ENCODE data around the gene IL11.
"Not testable (repeated sequence)": the region's sequence is repeated elsewhere in the genome, so short reads cannot be mapped to it uniquely, and the experiment has no call there.

The IL11 gene

DNA sequence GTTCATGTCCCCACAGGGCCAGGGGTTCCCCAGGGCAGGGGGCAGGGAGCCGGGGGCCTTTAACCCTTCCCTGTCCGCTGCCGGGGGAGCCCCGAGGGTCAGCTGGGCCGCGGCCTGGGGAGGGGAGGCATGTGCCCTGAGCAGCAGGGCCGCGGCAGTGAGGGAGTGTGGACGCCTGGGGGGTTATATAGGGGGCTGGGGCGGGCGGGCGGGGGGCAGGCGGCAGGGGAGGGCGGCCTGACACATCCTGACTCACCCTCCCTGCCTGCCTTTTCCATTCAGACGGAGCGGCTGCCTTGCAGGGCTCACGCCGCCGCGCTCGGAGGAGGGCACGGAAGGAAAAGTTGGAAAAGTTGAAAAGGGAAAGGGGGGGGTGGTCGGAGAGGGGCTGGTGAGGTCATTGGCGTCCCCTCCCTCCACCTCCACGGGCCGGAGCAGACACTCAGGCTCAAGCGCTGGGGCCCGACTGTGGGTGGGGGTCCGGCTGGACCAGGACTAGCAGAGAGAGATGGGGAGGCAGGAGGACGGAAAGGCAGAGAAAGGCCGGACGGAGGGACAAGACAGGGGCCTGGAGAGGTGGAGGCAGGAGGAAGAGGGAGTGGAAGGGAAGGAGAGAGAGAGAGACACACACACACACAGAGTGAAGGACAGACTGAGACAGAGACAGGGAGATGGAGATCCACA is at the start of gene IL11:
IL11 (minus strand) TSS at position 159 of the 684 bp plus-strand sequence; CDS start at position 6, 153 bp downstream.
- no peak for DNase-seq (ENCODE audit: low read depth)

DNA sequence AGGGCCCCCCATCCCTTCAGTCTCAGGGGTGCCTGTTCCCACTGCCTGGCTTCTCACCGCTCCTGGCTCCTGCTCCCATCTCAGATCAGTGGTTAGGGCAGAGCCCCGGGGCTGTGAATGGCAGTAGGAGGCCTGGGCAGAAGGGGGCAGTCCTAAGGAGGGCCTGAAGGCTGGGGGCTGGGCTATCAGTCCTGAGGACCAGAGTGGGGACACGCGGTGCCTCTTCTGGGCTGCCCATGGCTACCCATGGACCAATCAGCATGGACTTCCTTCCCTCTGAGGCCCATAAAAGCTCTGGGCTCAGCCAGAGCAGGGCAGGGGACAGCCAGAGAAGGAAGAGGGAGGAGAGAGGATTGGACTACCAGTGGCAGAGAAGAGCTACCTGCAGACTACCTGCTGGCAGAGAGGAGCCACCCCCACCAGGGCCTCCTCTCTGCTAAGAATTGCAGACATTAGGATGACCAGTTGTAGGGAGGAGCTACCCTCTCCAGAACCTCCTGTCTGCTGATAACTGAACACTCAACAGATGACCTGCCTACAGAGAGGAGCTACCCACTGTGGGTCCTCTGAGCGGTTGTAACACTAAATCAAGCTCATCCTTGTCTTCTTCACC is 49.5 kb upstream of the IL11 start:
- no peak for DNase-seq (ENCODE audit: low read depth)

DNA sequence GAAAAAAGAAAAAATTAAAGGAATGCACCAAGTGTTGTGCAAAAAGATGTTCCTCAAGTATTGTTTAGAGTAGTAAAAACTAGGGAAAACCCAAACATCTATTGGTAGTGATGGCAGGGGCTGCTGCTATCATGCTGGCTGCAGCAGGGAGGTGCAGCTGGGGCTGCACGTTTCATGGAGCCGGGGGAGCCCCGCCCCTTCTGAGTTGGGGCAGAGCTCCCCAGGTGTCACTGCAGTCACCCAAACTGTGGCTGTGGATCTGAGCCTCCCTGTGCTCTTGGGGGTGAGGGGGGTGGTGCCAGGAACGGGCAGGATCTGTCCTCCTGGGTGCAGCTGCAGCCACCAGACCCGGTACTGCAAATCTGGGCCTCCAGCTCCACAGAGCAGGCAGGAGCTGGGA is 48.8 kb upstream of the IL11 start:
- no peak for DNase-seq (ENCODE audit: low read depth)

DNA sequence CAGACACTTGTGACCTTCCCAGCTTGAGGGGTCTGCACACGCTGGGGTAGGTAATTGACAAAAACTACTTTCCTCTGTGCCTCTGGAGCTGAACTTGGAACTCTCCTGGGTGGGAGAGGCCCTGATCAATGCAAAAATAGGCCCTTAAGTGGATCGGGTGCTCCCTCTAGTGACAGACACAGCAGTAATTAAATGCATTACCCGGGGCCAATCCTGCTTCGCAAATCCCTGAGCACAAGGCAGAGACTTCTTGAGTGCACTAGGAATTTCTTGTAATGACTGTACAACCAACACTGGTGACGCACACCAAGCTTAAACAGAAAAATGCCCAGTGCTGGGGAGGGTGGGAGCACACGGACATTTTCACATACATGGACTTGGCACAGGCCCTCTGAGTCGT is 47.9 kb upstream of the IL11 start:
- DNase-seq (ENCODE audit: low read depth) = no peak

DNA sequence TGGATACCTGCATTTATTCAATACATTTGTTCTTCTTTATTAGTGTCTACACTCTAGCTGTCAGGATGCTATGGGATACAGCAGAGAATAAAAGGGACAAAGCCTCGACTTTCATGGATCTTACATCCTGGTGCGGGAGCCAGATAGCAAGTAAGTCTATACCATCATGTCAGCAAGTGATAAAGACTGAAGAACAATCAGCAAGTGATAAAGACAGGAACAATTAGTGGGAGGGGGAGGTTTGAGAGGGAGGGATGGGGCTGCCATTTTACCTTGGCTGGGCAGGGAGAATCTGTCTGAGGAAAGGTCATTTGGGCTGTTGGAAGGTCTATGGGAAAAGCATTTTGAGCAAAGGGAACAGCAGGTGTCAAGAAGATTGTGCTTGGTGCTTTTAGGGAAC is 39.9 kb upstream of the IL11 start:
- no peak for DNase-seq (ENCODE audit: low read depth)

DNA sequence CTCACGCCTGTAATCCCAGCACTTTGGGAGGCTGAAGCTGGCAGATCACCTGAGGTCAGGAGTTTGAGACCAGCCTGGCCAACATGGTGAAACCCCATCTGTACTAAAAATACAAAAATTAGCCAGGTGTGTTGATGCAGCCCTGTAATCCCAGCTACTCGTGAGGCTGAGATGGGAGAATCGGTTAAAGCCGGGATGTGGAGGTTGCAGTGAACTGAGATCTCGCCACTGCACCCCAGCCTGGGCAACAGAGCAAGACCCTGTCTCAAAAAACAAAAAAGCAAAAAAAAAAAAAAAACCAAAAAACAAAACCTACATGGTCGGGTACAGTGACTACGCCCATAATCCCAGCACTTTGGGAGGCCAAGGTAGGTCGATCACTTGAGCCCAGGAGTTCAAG is 38.9 kb upstream of the IL11 start:
- not testable (repeated sequence) for DNase-seq (ENCODE audit: low read depth)

DNA sequence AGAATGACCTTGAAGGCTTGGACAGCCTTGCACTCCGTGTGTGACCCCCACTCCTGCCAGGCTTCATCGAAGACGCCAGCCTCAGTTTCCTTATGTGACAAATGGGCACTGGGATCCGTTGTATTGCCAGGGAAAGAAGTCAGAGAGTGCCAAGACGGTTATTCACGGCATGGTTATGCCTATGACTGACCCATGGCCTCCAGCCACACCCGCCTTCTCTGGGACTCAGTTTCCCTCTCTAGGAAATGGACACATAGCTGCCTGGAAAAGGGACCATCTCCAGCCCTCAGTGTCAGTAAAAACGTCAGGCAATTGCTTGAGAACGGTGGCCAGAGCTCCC is 38.2 kb upstream of the IL11 start:
- DNase-seq (ENCODE audit: low read depth) = no peak

DNA sequence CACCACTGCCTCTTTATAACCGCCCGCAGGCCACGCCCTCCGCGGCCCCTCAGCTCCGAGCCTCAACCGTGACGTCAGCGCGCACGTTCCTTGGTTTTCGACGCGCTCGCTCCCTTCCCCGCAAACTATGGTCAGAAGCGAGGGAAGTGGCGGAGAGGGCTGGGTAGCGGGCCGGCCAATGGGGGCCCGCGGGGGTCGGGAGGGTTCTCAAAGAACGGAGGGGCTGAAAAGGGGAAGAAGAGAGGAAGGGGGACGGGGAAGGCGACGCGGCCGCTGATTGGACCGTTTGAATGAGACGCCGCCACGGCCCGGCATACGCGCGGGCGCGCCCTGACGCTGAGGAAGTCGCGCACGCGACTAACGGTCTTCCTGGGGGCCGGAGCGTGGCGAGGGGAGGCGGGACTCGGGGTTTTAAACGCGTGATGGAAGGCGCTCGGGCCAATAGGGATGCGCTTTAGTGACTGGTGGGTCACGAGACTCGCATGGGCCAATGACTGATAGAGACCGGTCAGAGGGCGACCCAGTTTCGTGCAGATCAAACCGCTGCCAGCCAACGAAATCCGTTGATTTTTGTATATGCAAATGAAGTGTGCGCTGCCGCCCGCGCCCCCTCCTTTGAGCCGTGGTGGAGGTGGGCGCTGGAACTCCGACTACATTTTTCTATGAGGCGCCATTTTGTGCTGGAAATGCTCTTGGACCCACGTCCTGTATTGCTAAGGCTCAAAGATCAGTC is 37.7 kb upstream of the IL11 start:
- peak; percentile 94 for DNase-seq (ENCODE audit: low read depth)

DNA sequence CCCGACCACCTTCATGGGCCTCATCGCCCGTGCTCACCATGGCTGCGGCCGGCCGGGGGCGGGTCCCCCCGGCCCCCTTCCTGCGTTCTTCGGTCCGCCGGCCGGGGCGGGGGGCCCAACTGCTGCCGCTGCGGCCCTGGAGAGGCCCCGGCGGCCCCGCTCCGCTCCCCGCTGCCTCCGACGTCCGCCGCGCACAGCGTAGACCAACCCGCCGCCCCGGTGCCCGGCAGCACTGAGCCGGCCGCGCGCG is 37.2 kb upstream of the IL11 start, which contains the start of gene UBE2S:
UBE2S (minus strand) TSS at position 239 of the 250 bp plus-strand sequence; CDS start at position 40, 199 bp downstream.
- not testable (repeated sequence) for DNase-seq (ENCODE audit: low read depth)

DNA sequence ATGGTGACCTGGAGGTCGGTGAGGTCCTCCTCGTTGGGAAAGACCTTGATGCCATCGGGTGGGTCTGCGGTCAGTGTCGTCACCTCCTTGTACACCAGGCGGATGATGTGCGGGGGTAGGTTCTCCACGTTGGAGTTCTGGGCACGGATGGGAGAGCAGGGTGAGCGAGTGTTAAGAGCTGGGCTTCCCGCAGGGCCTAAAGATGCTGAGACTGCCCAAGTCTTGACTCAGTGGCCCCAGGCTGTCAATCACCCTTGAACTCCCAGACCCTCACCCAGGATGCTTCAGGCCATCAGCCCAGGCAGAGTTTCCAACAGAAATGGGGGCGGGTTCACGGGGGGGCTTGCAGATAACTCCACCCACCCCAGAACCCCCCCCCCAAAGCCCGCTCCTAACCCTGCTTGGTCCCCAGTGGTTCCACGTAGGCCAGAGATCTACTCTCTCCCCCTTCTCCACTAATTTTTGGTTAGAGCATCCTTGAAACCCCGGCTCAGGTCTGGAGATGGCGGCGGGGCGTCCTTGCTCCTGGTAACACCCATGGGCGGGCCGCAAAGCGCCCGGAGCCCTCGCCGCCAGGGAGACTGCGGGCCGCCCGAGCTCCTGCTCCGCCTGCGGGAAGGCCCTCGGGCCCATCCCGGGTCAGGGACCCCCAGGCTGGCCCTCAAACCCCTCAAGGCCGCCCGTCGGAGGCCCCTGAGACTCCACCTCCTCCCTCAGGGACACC is 36.7 kb upstream of the IL11 start:
- DNase-seq (ENCODE audit: low read depth) = peak; percentile 19

DNA sequence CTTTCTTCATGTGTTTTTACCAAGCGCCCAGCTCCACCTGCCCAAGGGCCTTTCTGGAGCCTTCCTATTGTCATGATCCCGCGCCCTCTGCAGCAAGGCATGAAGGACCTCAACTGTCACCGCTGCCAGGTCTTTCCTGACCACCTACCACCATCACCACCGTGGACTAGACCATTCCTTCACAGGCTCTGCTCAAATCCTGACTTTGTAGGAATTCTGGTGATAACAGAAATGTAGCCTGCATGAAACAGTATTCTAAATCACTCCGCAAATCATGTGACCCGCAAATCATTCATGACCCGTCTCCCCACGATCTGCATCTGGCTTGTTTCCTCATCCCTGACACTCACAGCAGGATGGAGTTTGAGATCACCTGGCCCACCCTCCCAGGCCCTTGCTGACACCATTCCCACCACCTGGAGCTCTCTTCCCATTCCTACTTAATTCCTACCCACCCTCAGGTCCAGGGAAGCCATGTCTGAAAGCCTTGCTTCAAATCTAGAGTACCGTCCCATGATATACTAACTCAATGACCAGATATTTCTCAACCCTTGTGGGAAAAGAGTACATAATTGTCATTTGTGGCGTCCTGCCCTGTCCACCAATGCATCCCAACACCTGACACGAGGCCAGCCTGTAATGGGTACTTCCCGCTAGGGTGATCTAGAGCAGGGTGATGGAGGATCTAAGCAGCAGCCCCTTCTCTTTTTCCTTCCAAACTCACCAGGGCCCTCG is 36.0 kb upstream of the IL11 start:
- DNase-seq (ENCODE audit: low read depth) = no peak

DNA sequence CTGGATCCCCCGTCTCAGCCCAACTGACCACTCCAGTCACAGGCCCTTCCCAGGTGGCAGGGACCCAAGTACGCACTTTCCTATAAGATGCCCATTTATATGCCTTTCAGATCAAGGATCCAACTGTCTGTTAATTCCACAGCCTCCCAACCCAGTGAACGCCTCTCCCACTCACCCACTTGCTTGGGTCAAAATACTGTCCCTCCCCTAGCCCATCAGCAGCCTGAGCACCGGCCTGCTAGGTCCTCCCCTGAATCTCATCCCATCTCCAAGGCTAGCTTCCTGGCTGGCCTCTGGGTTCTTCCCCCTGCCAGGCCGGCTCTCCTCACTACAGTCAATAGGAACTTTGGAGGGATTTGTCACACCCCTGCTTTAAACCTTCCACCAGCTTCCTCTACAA is 35.4 kb upstream of the IL11 start:
- DNase-seq (ENCODE audit: low read depth) = no peak

DNA sequence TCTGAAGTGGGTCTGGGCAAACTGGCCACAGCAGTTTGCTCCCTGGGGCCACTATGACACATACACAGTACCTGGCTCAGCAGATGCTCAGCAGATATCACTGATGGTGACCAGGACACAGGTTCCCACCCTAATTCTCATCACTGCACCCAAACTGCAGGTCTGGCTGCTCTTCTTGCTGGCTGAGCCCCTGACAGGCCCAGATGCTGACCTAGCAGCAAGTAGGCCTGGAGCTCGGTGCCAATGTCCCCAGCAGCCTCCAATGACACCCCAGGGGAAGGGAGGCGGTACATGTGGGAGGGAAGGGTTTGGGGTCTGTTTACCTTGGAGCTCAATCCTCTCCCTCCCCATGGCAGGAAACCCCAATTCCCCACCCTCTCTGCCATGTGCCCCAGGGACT is 32.2 kb upstream of the IL11 start:
- no peak for DNase-seq (ENCODE audit: low read depth)

DNA sequence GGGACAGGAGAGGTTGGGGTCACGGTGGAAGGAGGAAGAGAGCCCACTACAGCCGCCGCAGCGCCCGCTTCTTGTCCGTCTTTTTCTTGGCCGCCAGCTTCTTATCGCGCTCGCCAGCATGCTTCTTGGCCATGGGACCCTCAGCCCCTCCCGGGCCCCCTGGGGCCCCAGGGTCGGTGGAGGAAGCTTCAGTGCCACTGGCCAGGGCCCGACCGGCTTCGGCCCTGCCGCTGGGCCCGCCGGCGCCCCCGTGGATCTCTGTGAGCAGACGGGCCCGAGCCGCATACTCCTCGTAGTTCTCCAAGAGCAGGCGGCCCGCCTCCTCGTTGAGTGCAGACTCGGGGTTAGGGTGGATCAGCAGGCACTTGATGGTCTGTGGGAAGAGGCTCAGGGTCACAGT is 31.1 kb upstream of the IL11 start:
- not testable (repeated sequence) for DNase-seq (ENCODE audit: low read depth)

DNA sequence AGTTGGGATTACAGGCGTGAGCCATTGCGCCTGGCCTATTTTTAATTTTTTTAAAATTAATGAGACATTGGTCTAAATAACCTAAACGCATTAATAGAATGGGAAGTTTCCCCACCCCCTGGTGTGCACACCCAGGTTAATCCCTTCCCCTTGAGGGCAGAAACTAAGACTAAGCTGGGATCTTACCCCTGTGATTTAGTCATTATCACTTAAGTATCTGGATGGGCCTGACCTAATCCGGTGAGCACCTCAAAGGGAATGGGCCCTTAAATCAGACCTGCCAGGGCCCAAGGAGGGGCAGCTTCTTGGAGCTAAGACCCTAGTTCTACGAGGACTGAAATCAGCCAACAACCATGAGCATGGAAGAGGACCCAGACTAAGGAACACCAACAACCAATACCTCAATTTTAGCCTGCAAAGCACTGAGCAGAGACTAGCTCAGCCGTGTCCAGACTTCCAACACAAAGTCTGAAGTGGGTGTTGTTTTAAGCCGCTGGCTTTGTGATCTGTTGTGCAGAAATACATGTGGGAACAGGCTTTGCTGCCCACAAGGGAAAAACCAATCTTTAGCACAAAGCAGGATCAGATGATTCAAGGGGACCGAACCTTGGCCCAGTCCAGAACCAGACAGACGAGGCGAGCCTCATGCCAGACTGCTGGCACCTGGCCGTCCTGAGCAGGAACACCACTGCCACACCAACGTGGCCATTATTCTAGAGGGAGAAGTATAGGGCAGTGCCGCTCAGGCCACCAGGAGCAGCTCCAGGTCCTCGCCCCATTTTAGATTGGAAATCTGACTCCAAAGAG is 30.2 kb upstream of the IL11 start:
- DNase-seq (ENCODE audit: low read depth) = no peak

DNA sequence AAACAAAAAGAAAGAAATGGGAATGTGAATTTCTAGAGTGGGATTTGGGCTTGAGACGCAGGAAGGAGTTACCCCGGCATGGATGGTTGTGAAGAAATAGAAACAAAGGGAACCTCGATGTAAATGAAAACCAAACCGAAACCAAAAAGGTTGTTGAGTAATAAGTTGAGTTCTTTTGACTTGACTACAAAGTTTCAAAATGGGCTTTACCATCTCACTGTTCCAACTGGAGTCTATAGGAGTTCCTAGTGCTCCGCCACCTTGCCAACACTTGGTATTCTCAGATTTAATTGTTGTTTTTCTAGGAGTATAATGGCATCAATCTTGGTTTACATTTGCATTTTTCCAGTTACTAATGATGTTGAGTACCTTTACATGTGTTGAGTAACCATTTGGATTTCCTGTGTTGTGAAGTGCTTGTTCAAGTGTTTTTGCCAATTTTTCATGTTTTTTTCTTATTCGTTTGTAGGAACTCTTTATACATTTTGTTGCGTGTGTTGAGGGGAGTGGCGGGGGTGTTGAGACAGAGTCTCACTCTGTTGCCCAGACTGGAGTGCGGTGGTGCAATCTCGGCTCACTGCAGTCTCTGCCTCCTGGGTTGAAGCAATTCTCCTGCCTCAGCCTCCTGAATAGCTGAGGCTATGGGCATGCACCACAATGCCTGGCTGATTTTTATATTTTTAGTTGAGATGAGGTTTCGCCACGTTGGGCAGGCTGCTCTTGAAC is 28.1 kb upstream of the IL11 start:
- DNase-seq (ENCODE audit: low read depth) = no peak

DNA sequence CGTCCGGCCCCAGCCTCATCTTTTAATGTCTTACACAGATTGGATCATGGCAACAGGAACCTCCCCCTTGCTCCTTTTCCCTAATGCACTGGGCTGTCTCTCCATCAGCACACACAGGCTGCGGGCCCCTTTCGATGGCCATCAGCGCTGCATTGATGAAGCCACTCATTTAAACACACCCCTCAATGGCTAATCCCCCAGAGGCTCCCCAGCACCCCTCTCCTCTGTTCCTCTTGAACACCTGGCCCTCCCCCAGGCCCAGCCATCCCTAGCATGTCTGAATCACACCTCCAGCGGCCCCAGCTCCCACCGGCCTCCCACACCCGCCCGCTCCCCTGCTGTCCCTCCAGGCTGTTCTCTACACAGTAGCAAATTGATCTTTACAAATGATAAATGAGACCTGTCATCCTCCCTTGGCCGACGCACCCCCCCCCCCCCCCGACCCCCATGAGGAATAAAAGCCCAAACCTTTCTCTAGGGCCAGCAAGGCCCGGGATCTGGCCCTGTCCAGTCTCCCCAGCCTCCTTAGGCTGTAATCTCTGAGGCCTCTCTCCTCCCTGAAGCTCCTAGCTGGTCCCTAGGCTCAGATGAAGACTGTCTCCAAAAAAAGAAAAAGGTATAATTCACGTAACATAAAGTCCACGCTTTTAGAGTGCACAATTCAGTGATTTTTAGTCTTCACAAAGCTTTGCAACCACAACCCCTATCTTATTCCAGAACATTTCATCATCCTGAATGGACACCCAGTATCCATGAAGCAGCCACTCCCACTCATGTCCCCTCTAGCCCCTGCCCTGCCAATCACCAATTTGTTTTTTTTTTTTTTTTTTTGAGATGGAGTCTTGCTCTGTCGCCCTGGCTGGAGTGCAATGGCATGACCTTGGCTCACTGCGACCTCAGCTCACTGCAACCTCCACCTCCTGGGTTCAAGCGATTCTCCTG is 22.8 kb upstream of the IL11 start:
- DNase-seq (ENCODE audit: low read depth) = no peak

DNA sequence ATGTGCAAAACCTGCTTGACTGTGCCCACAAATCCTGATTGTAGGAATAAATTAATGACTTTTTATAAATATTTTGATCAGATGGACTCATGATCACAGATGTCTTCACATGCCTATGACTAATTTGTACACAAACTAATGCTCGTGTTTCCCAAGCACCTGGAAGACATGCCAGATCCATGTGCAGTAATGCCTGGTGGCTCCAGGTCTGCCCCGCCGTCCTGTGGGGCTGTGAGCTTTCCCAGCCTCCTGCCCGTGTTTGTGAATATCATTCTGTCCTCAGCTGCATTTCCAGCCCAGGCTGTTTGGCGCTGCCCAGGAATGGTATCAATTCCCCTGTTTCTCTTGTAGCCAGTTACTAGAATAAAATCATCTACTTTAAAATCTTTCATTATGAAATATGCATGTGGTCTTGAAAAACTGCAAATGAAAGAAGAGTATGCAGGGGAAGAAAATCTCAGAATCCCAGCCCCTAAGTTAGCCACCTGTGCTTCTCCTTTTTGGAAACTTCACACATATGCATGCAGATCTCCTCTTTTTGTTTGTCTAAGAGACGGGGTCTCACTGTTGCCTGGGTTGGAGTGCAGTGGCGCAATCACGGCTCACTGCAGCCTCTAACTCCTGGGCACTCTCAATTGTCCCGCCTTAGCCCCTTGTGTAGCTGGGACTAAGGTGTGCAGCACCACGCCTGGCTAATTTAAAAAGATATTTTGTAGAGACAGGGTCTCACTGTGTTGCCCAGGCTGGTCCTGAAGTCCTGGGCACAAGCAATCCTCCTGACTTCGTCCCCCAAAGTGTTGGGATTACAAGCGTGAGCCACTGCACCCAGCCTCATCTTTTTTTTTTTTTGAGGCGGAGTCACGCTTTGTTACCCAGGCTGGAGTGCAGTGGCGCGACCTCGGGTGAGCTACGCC is 21.7 kb upstream of the IL11 start:
- DNase-seq (ENCODE audit: low read depth) = no peak

All from stimulated activated CD8-positive, alpha-beta memory T cell treated with anti-CD3 and anti-CD28 coated beads, Interleukin-4, amount 100 ng/mL, for 24 hours (primary cell).